Activated B cell treated with CpG ODN at 0.5 μM for 24 hours (primary cell): ENCODE results near the gene BTBD19. TPM values are rescaled to one million over a fixed set of nuclear protein-coding genes. Genes with fewer than 3 reads are reported as not detected.
A peak's percentile ranks its signal among the peaks of the same experiment; 100 is the strongest.
"Not testable (repeated sequence)": the region's sequence is repeated elsewhere in the genome, so short reads cannot be mapped to it uniquely, and the experiment has no call there.

Experiments used
- ATAC-seq: fragments of 200-7000 bp; cut with Tn5 transposase; one replicate; pipeline ENCODE4 v1.10.0; 2021; ENCODE audit warnings: low read depth, mild to moderate bottlenecking, moderate library complexity
- CTCF ChIA-PET: fragments of 350-600 bp; sonication (Branson Sonifier 250); formaldehyde crosslinking; loops from one replicate; lab custom pipeline; 2021; ENCODE audit warnings: antibody characterized with exemption; lab: Charles Lee
- POLR2A ChIA-PET: fragments of 350-600 bp; sonication (Branson Sonifier 250); formaldehyde crosslinking; loops from one replicate; lab custom pipeline; 2021; ENCODE audit warnings: antibody characterized with exemption; lab: Charles Lee
- DNase-seq: peaks from one replicate; pipeline ENCODE4 v3.0.0; 2022
- H3K27ac Mint-ChIP-seq: one replicate; pipeline ENCODE4 v1.8.0; 2020; ENCODE audit warnings: mixed read lengths
- H3K27me3 Mint-ChIP-seq: one replicate; pipeline ENCODE4 v1.8.0; 2021; ENCODE audit warnings: mixed read lengths
- H3K36me3 Mint-ChIP-seq: one replicate; pipeline ENCODE4 v1.8.0; 2021; ENCODE audit warnings: low read depth, mixed read lengths
- H3K4me1 Mint-ChIP-seq: one replicate; pipeline ENCODE4 v1.8.0; 2021; ENCODE audit warnings: mixed read lengths
- H3K4me3 Mint-ChIP-seq: one replicate; pipeline ENCODE4 v1.8.0; 2020; ENCODE audit warnings: mild to moderate bottlenecking, mixed read lengths
- H3K9me3 Mint-ChIP-seq: one replicate; pipeline ENCODE4 v1.8.0; 2020; ENCODE audit warnings: mixed read lengths
- intact Hi-C: fragments of 100-400 bp; cut with micrococcal nuclease; formaldehyde crosslinking; loops from one replicate; pipeline ENCODE4 v1.15.1; 2024
- total RNA-seq: library from RNA; stranded (reverse); gene quantifications from 2 replicates; pipeline ENCODE4 v1.2.3, GENCODE V29; 2022
- TF ChIP-seq, protein P1 (sequence below): fragments of 200-600 bp; IDR thresholded peaks from one replicate; pipeline ENCODE4 v1.8.0; 2022; ENCODE audit warnings: antibody characterized with exemption, mild to moderate bottlenecking

The BTBD19 gene
- total RNA-seq, 1 donor from 2014 or later: 27.6 TPM

DNA sequence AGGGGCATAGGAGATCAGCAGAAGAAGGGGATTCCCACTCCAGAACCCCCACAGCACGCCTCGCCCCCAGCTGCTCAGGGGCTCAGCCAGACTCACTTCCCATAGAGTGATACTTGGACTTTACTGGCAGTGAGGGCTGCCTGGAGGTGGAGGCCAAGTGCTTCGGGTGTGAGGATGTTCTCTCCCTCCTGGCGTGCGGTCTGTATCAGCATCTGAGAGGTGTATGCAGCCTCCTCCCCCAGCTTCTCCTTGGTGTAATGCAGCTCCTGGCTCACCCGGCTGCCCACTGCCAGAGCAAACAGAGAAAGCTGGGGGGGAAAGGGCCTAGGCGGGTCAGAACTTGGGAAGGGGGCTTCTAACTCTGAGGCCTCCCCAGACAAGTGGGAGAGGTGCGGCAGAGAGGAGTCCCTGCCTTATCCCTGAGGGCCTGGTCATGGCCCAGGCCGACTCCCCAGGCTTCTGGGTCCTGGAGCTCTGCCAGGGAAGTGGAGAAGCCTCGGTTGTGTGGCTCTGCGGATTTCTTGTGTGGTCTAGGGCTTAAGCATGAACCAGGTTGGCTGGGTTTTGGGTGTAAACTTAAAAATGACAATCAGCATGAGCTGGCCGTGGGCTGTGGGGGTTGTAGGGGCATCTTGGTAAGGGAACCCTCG, 23.9 kb downstream of the BTBD19 start:
- Mint-ChIP-seq H3K4me1 (peaks cover 13% of the 10 kb centered on the region), H3K27me3 (no peaks in the 10 kb centered on the region), H3K36me3 (no peaks in the 10 kb centered on the region), H3K27ac (no peak overlapping the region), H3K9me3 (no peaks in the 10 kb centered on the region), H3K4me3 (no peak overlapping the region)
- ATAC-seq: no peak
- DNase-seq: no peak
- TF ChIP-seq, protein P1, sequence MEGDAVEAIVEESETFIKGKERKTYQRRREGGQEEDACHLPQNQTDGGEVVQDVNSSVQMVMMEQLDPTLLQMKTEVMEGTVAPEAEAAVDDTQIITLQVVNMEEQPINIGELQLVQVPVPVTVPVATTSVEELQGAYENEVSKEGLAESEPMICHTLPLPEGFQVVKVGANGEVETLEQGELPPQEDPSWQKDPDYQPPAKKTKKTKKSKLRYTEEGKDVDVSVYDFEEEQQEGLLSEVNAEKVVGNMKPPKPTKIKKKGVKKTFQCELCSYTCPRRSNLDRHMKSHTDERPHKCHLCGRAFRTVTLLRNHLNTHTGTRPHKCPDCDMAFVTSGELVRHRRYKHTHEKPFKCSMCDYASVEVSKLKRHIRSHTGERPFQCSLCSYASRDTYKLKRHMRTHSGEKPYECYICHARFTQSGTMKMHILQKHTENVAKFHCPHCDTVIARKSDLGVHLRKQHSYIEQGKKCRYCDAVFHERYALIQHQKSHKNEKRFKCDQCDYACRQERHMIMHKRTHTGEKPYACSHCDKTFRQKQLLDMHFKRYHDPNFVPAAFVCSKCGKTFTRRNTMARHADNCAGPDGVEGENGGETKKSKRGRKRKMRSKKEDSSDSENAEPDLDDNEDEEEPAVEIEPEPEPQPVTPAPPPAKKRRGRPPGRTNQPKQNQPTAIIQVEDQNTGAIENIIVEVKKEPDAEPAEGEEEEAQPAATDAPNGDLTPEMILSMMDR: no peak
- intact Hi-C loops: no loop called here
- CTCF ChIA-PET: no interaction called here
- POLR2A ChIA-PET: interaction anchor here (0.6 to 1.3 kb wide), 2 partner anchors 10 to 23 kb away, joined by 5 to 6 read pairs; no protein-coding TSS in a partner anchor

DNA sequence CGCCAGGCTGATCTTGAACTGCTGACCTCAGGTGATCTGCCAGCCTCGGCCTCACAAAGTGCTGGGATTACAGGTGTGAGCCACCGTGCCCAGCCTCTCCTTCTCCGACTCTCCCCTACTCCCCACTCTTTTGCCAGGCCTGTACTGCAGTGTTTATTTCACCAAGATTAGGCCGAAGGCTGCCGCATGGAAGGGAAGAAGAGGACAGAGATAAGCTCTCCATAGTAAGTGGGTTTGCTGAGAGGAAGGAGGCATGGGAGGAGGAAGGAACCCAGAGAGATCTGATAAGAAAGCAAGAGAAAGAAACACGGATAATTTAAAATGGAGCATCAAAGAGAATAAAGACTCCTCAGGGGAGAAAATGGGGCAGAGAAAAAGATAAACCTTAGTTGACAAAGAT, 26.0 kb downstream of the BTBD19 start:
- no peak overlapping the region for H3K4me3 Mint-ChIP-seq
- CTCF ChIA-PET: interaction anchor here (1.4 to 2.6 kb wide), 2 partner anchors 41 to 46 kb away, joined by 3 to 7 read pairs; partner anchors contain the start of gene BEST4
- DNase-seq (no peak), ATAC-seq (no peak)
- POLR2A ChIA-PET: interaction anchor here (0.7 kb wide), 1 partner anchor 9 kb away, joined by 8 read pairs; no protein-coding TSS in a partner anchor
- peak overlapping the region; percentile 33 for H3K27ac Mint-ChIP-seq
- H3K9me3 Mint-ChIP-seq: no peaks in the 10 kb centered on the region
- TF ChIP-seq, protein P1: no peak
- no peaks in the 10 kb centered on the region for H3K36me3 Mint-ChIP-seq
- no peaks in the 10 kb centered on the region for H3K27me3 Mint-ChIP-seq
- intact Hi-C loops: no loop called here
- peaks cover 13% of the 10 kb centered on the region for H3K4me1 Mint-ChIP-seq

DNA sequence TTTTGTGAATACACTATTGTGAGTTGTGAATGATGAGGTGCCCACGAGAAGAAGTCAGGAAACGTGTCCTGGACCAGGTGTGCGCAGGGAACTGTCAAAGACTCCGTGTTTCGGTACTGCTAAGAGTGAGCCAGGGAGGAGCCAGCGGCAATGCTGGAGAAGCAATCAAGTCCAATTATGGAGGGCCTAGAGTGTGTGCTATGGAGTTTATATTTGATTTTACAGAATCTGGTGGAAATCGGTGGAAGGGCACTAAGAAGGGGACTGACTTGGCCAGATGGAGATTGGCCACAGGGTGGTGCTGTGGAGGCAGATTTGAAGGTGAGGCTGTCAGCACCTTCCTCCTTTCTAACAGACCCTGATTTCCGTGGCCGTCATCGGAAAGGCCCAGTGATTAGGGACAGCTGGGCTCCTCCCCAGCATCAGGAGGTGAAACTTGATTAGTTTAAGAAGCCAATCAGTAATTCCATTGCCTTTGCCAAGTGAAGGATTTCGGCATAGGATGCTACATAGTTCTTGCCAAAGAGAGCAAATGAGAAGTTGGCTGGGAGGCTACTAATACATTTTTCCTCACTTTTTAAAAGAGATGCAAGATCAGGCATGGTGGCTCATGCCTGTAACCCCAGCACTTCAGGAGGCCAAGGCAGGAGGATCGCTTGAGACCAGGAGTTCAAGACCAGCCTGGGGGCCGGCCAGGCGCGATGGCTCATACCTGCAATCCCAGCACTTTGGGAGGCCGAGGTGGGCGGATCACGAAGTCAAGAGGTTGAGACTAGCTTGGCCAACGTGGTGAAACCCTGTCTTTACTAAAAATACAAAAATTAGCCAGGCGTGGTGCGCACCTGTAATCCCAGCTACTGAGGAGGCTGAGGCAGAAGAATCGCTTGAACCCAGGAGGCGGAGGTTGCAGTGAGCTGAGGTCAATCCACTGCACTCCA, 27.7 kb downstream of the BTBD19 start:
- no peaks in the 10 kb centered on the region for H3K27me3 Mint-ChIP-seq
- CTCF ChIA-PET: interaction anchor here (0.6 to 2.6 kb wide), 12 partner anchors 12 to 468 kb away, joined by 3 to 9 read pairs (median 3); partner anchors contain the start of gene PLK3
- H3K9me3 Mint-ChIP-seq: no peaks in the 10 kb centered on the region
- TF ChIP-seq, protein P1: peak; percentile 71
- H3K4me1 Mint-ChIP-seq: peaks cover 13% of the 10 kb centered on the region
- peak; percentile 99 for ATAC-seq
- H3K4me3 Mint-ChIP-seq: no peak overlapping the region
- peak overlapping the region; percentile 47 for H3K27ac Mint-ChIP-seq
- intact Hi-C loops: loop anchor here (1.0 to 2.0 kb wide), 5 partner anchors 17 to 657 kb away; partner anchors contain the start of gene HECTD3
- H3K36me3 Mint-ChIP-seq: no peaks in the 10 kb centered on the region
- peak; percentile 75 for DNase-seq
- POLR2A ChIA-PET: interaction anchor here (0.6 to 1.9 kb wide), 6 partner anchors 16 to 647 kb away, joined by 3 to 10 read pairs (median 3); partner anchors contain the start of genes HECTD3, PLK3 and UROD

DNA sequence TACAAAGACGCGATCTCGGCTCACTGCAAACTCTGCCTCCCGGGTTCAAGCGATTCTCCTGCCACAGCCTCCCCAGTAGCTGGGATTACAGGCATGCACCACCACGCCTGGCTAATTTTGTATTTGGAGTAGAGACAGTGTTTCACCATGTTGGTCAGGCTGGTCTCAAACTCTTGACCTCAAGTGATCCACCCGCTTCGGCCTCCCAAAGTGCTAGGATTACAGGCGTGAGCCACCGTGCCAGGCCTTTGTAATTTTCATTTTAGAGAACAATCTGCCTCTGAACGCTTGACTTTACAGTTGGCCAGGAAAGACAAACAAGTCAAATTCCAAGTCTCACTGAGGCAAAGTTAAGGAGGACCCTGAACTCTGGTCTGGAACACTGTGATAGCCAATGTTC, 30.0 kb downstream of the BTBD19 start:
- POLR2A ChIA-PET: interaction anchor here (0.7 to 1.2 kb wide), 4 partner anchors 8 to 117 kb away, joined by 3 to 4 read pairs (median 4); no protein-coding TSS in a partner anchor
- H3K4me3 Mint-ChIP-seq, CTCF ChIA-PET, H3K9me3 Mint-ChIP-seq, ATAC-seq, H3K27ac Mint-ChIP-seq, H3K27me3 Mint-ChIP-seq, DNase-seq, intact Hi-C loops, H3K36me3 Mint-ChIP-seq: not testable (repeated sequence)
- H3K4me1 Mint-ChIP-seq: peaks cover 18% of the 10 kb centered on the region

DNA sequence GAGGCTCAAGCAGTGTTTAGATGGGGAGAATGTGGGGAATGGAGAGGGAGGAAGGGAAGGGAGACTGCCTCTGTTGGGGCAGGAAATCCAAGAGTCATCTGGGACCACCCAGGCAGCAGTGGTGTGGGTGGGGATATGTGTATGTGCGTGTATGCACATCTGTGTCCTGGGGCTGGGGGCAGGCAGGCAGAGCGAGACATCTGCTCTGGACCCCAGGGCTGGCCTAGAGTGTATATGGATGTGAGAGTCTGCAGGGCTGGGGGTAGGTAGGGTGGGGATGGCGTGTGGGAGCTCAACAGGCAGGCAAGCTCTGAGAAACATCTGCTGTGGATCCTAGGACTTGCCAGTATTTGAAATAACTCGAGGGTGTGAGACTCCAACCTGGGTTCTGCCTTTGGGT, 31.3 kb downstream of the BTBD19 start:
- DNase-seq (no peak), ATAC-seq (no peak)
- Mint-ChIP-seq H3K36me3 (no peaks in the 10 kb centered on the region), H3K4me1 (peaks cover 14% of the 10 kb centered on the region), H3K27me3 (peaks cover 4% of the 10 kb centered on the region), H3K4me3 (no peak overlapping the region), H3K9me3 (no peaks in the 10 kb centered on the region), H3K27ac (no peak overlapping the region)
- intact Hi-C loops: no loop called here
- CTCF ChIA-PET: no interaction called here
- TF ChIP-seq, protein P1: no peak
- POLR2A ChIA-PET: no interaction called here
